ENCODE data around the gene FBXL2.

The FBXL2 gene

DNA sequence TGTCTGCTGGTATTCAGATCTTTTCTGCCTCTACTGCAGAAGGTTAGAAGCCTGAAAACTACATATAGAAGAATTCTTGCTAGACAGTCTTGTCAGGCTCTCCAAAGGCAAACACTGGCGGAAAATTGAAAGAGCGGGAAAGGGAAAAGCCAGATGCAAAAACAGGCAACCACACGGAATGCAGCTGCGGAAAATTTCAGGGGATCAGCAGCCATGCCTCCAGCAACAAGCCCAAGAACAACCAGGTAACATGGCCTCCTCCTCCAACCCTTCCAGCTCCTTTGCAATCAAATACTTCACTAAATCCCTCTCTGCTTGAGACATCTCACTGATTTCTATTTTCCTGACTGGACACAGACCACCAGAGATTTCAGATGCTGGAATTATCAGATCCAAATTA is 153.3 kb downstream of the FBXL2 start:
- DNase-seq = no peak

DNA sequence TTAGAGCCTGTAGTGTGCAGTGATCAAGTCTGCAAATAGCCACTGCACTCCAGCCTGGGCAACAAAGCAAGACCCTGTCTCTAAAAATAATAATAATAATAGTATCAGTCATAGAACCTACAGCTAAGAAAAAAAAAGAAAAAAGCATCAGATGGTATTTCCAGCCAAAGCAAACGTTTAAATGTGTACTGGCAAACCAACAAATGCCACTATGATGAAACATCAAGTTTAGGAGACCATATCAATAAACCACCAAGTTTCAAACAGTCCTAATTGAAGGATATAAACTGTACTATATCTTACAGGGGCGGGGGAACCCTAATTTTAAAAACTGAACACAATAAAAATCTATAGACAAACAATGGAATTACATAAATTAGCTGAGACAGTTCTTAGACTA is 156.6 kb downstream of the FBXL2 start:
- no peak for DNase-seq
